K562 (cell line): ENCODE results near the gene PHACTR3. TPM values are rescaled to one million over a fixed set of nuclear protein-coding genes. Genes with fewer than 3 reads are reported as not detected.

ENCODE experiments used
- ATAC-seq: fragments of 200-7000 bp; cut with Tn5 transposase; 3 replicates; pipeline ENCODE4 v1.9.1; 2020; ENCODE audit warnings: moderate library complexity
- BruUV-seq: library from RNA; stranded (reverse); fragments of 400-500 nt; replicated peaks from 2 replicates; lab custom pipeline; 2021; lab: Mats Ljungman, UMichigan
- CTCF ChIA-PET: fragments of 300-600 bp; formaldehyde crosslinking; extraction: SDS; loops from one replicate; lab custom pipeline; 2021; ENCODE audit warnings: low intra/inter-chr PET ratio; lab: Yijun Ruan, JAX
- POLR2A ChIA-PET: fragments of 300-600, 350-650 bp; sonication (Branson Sonifier 250); formaldehyde crosslinking; extraction: SDS; loops from one replicate; lab custom pipeline; 2021; ENCODE audit warnings: antibody characterized with exemption, inconsistent platforms; lab: Yijun Ruan, JAX
- DNase-seq, 4 experiments: peaks; one replicate each; pipeline versions ENCODE4 v3.0.0 to v3.0.0-alpha.2; 2011 to 2018; ENCODE audit warnings: low spot score in 3 of 4, mixed read lengths in 3 of 4; ENCODE audit errors: extremely low read depth in 1 of 4
- FAIRE-seq: peaks from 2 replicates; lab custom pipeline; 2011; peaks lifted over from hg19 to GRCh38; lab: Jason Lieb, UNC
- H2AFZ ChIP-seq: 2 replicates; pipeline ENCODE4 v1.6.0; 2011; ENCODE audit warnings: low read depth, low read length, control low read depth, inconsistent platforms
- H3K27ac ChIP-seq: fragments of 200-600 bp; 3 replicates; pipeline ENCODE4 v1.8.0; 2011; ENCODE audit warnings: low read depth, mild to moderate bottlenecking, control low read depth, inconsistent platforms, low read length, moderate library complexity, mixed read lengths; ENCODE audit errors: extremely low read depth
- H3K27me3 ChIP-seq, 2 experiments: fragments of 300-600 bp in 1 of 2; 2 replicates in 1 of 2; 3 replicates in 1 of 2; pipeline versions ENCODE4 v1.6.0 to v1.8.0; 2011; ENCODE audit warnings: inconsistent platforms in 2 of 2, low read length in 2 of 2, mild to moderate bottlenecking in 1 of 2, mixed read lengths in 1 of 2, moderate library complexity in 1 of 2; ENCODE audit not compliant: control insufficient read depth in 2 of 2, insufficient read depth in 2 of 2
- H3K36me3 ChIP-seq: fragments of 300-600 bp; 3 replicates; pipeline ENCODE4 v1.8.0; 2011; ENCODE audit warnings: mild to moderate bottlenecking, low read length, inconsistent platforms; ENCODE audit not compliant: control insufficient read depth, insufficient read depth
- H3K4me1 ChIP-seq, 2 experiments: fragments of 200-600 bp in 1 of 2; replicated peaks in 1 of 2; 2 replicates in 1 of 2; 3 replicates in 1 of 2; pipeline versions ENCODE4 v1.5.1 to v1.8.0; 2011; ENCODE audit warnings: inconsistent platforms in 2 of 2, low read length in 2 of 2, mild to moderate bottlenecking in 1 of 2, mixed read lengths in 1 of 2, moderate library complexity in 1 of 2; ENCODE audit not compliant: control insufficient read depth in 2 of 2, insufficient read depth in 2 of 2
- H3K4me2 ChIP-seq: 2 replicates; pipeline ENCODE4 v1.6.1; 2011; ENCODE audit warnings: low read length, control low read depth, inconsistent platforms, mixed read lengths; ENCODE audit not compliant: insufficient read depth
- H3K4me3 ChIP-seq: fragments of 200-600 bp; sonication (generic), shearing (Covaris generic); 2 replicates; pipeline ENCODE4 v1.5.1; 2016; ENCODE audit warnings: control low read depth, inconsistent platforms
- H3K79me2 ChIP-seq: fragments of 200-600 bp; 3 replicates; pipeline ENCODE4 v1.8.0; 2011; ENCODE audit warnings: low read length, inconsistent platforms; ENCODE audit not compliant: control insufficient read depth, insufficient read depth
- H3K9ac ChIP-seq, 2 experiments: 2 replicates each; pipeline versions ENCODE4 v1.6.0 to v1.6.1; 2011; ENCODE audit warnings: low read depth in 2 of 2, low read length in 2 of 2, control low read depth in 1 of 2, inconsistent platforms in 1 of 2, mild to moderate bottlenecking in 1 of 2, mixed read lengths in 1 of 2; ENCODE audit not compliant: insufficient read depth in 1 of 2
- H3K9me1 ChIP-seq: one replicate; pipeline ENCODE4 v1.6.0; 2011; ENCODE audit warnings: inconsistent platforms, mild to moderate bottlenecking, low read length, moderate library complexity; ENCODE audit not compliant: control insufficient read depth, insufficient read depth
- H3K9me3 ChIP-seq: replicated peaks from 2 replicates; pipeline ENCODE4 v1.5.1; 2011; ENCODE audit warnings: low read depth, low read length, inconsistent platforms; ENCODE audit not compliant: control insufficient read depth, insufficient read depth
- H4K20me1 ChIP-seq: replicated peaks from 2 replicates; pipeline ENCODE4 v1.6.1; 2011; ENCODE audit warnings: low read length, inconsistent platforms, mixed read lengths; ENCODE audit not compliant: control insufficient read depth, insufficient read depth
- BRD4 ChIP-seq: fragments of 200-600 bp; sonication (generic); IDR thresholded peaks from 2 replicates; pipeline ENCODE4 v1.6.1; 2017; ENCODE audit warnings: inconsistent platforms
- FOXM1 ChIP-seq, 2 experiments: fragments of 450-650 bp in 1 of 2; sonication (generic) in 1 of 2; formaldehyde crosslinking in 1 of 2; IDR thresholded peaks; 2 replicates each; pipeline versions ENCODE4 v1.6.1 to v1.9.0; 2017 to 2022; ENCODE audit warnings: low read depth in 2 of 2, mild to moderate bottlenecking in 2 of 2, missing genetic modification reagents in 1 of 2, moderate library complexity in 1 of 2
- L3MBTL2 ChIP-seq: fragments of 450-650 bp; IDR thresholded peaks from 2 replicates; pipeline ENCODE4 v1.6.1; 2016; ENCODE audit warnings: mild to moderate bottlenecking, moderate library complexity
- NUFIP1 ChIP-seq: fragments of 450-650 bp; IDR thresholded peaks from 2 replicates; pipeline ENCODE4 v1.6.1; 2018; ENCODE audit not compliant: partially characterized antibody
- PHB2 ChIP-seq: fragments of 450-650 bp; IDR thresholded peaks from 2 replicates; pipeline ENCODE4 v1.6.1; 2017; ENCODE audit warnings: low read depth
- PKNOX1 ChIP-seq: fragments of 450-650 bp; IDR thresholded peaks from 2 replicates; pipeline ENCODE4 v1.6.1; 2016
- RB1 ChIP-seq: fragments of 450-650 bp; IDR thresholded peaks from 2 replicates; pipeline ENCODE4 v1.6.1; 2017; ENCODE audit warnings: low read depth, mild to moderate bottlenecking
- SREBF2 ChIP-seq: sonication (generic); formaldehyde crosslinking; IDR thresholded peaks from 2 replicates; pipeline ENCODE4 v1.4.0; 2020; ENCODE audit warnings: mild to moderate bottlenecking, missing genetic modification reagents
- YY1 ChIP-seq, 3 experiments: IDR thresholded peaks; 2 replicates each; pipeline ENCODE4 v1.6.1; 2011; ENCODE audit warnings: low read length in 2 of 3, mild to moderate bottlenecking in 2 of 3, moderate library complexity in 2 of 3, borderline replicate concordance in 1 of 3, control low read depth in 1 of 3, low read depth in 1 of 3; ENCODE audit not compliant: insufficient read depth in 3 of 3, insufficient replicate concordance in 2 of 3, control insufficient read depth in 1 of 3, insufficient read length in 1 of 3; ENCODE audit errors: extremely low read depth in 1 of 3
- ZBTB9 ChIP-seq: fragments of 450-650 bp; formaldehyde crosslinking; IDR thresholded peaks from 2 replicates; pipeline ENCODE4 v1.4.0; 2020; ENCODE audit warnings: mild to moderate bottlenecking, moderate library complexity
- ZFX ChIP-seq: sonication (generic); formaldehyde crosslinking; IDR thresholded peaks from 2 replicates; pipeline ENCODE4 v1.8.0; 2022; ENCODE audit warnings: mild to moderate bottlenecking, missing genetic modification reagents, moderate library complexity
- ZNF699 ChIP-seq: fragments of 250-450 bp; sonication (Bioruptor Pico); IDR thresholded peaks from 2 replicates; pipeline ENCODE4 v1.8.0; 2021; ENCODE audit warnings: mild to moderate bottlenecking, moderate library complexity; ENCODE audit not compliant: insufficient replicate concordance
- ZNF717 ChIP-seq: fragments of 250-450 bp; sonication (Bioruptor Pico); IDR thresholded peaks from 2 replicates; pipeline ENCODE4 v1.5.0; 2021
- WGBS: fragments of 100-300 bp; shearing (Covaris generic); methylation state at CpG from one replicate; pipeline ENCODE4 v1.1.6; 2016; ENCODE audit warnings: low coverage, mixed read lengths; ENCODE audit not compliant: insufficient coverage; ENCODE audit errors: missing lambda C conversion rate; 5-methylcytosine and 5-hydroxymethylcytosine counted together
- in situ Hi-C: fragments of 300-500 bp; cut with MboI; formaldehyde crosslinking; loops from 4 replicates; pipeline ENCODE4 v1.15.0; 2018; ENCODE audit warnings: inconsistent platforms, mixed read lengths
- intact Hi-C: fragments of 100-400 bp; cut with micrococcal nuclease; formaldehyde crosslinking; loops from 2 replicates; pipeline ENCODE4 v1.14.2; 2022
- polyA plus RNA-seq, 8 experiments: library from polyadenylated mRNA; depleted of rRNA in 4 of 8; stranded (reverse) in 5 of 8; unstranded in 3 of 8; fragments of >200 nt; fragmentation: Nextera tagmentation in 2 of 8; fragmentation: Illumina TruSeq in 1 of 8; extraction: Ambion mirVana in 2 of 8; extraction: Trizol in 1 of 8; gene quantifications; 2 replicates each; pipeline versions ENCODE4 v1.2.1 to v1.2.3, GENCODE V29; 2011 to 2014; ENCODE audit warnings: inconsistent platforms in 1 of 8, missing spikeins in 1 of 8
- total RNA-seq, 7 experiments: library from RNA; depleted of rRNA in 6 of 7; stranded (reverse); fragments of >200 nt in 6 of 7; fragmentation: Illumina TruSeq in 2 of 7; extraction: Trizol in 2 of 7; gene quantifications; 2 replicates each; pipeline versions ENCODE4 v1.2.1 to v1.2.3, GENCODE V29; 2011 to 2021; ENCODE audit warnings: low replicate concordance in 1 of 7
- TF ChIP-seq, protein P1 (sequence below): sonication (generic); formaldehyde crosslinking; IDR thresholded peaks from 2 replicates; pipeline ENCODE4 v1.8.0; 2022; ENCODE audit warnings: missing genetic modification reagents, mild to moderate bottlenecking, borderline replicate concordance
- TF ChIP-seq, protein P2 (sequence below): fragments of 250-450 bp; sonication (Bioruptor Pico); IDR thresholded peaks from 2 replicates; pipeline ENCODE4 v1.6.1; 2021; ENCODE audit warnings: mild to moderate bottlenecking
- TF ChIP-seq, protein P3 (sequence below): sonication (generic); formaldehyde crosslinking; IDR thresholded peaks from 2 replicates; pipeline ENCODE4 v1.8.1; 2023; ENCODE audit warnings: mild to moderate bottlenecking, missing genetic modification reagents

The PHACTR3 gene
- total and polyA plus RNA-seq, 9 of the 15 experiments (the other 6 are each of a cell fraction or from before 2014, with no cell fraction given), result not detected

DNA sequence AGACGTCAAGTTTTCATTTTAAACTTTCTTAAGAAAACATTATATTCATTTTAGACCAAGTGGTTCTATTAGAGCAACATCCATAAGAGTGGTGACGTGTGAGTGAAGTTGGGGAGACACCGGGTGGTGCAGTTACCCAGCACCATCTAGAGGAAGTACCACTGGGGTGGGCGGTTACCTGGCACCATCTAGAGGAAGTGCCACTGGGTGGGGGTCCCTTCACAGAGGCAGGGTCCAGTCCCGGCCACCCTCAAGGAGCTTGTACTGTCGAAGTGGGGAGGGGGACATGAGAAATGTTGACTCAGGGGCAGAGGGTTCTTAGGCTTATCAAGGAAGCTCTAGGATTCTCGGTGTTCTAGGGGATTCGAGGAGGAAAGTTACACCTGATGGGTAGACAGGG, 26.2 kb downstream of the PHACTR3 start:
- Histone ChIP-seq H3K9me3 (no peaks in the 10 kb centered on the region), H3K9ac (no peak overlapping the region), H3K79me2 (no peaks in the 10 kb centered on the region), H3K4me1 (no peaks in the 10 kb centered on the region), H3K4me2 (no peak overlapping the region), H4K20me1 (no peaks in the 10 kb centered on the region; the same call in 1 of the 2 replicates), H3K4me3 (no peak overlapping the region), H3K27me3 (peaks cover 6 to 13% of the 10 kb centered on the region in 2 experiments; a peak in 2 of 5 replicates), H2AFZ (no peak overlapping the region), H3K27ac (no peak overlapping the region), H3K36me3 (no peaks in the 10 kb centered on the region), H3K9me1 (no peaks in the 10 kb centered on the region)
- CTCF ChIA-PET, result no interaction called here
- no peak for FAIRE-seq
- intact Hi-C loops (no loop called here), in situ Hi-C loops (no loop called here)
- no peak for ATAC-seq
- no peak for DNase-seq
- POLR2A ChIA-PET, result no interaction called here
- BruUV-seq, result no TSS peak
- WGBS, result 1% methylated on average over 8 of the region's 8 CpGs
- no peak for TF ChIP-seq PHB2
- TF ChIP-seq FOXM1 (IDR thresholded peaks at IDR 0.05; ENCODE audit: low read depth), result no peak
- no peak for TF ChIP-seq FOXM1 (CRISPR knock-in tag; IDR thresholded peaks at IDR 0.05; ENCODE audit: low read depth)
- TF ChIP-seq ZFX, result no peak
- no peak for TF ChIP-seq L3MBTL2
- TF ChIP-seq ZBTB9 (CRISPR knock-in tag), result no peak
- TF ChIP-seq SREBF2 (CRISPR knock-in tag), result no peak
- no peak for TF ChIP-seq YY1 (IDR thresholded peaks at IDR 0.05; ENCODE audit: borderline replicate concordance in 1 of 3, control insufficient read depth in 1 of 3, extremely low read depth in 1 of 3, insufficient read depth in 3 of 3, insufficient read length in 1 of 3, insufficient replicate concordance in 2 of 3, low read depth in 1 of 3, low read length in 2 of 3)
- TF ChIP-seq, protein P1, sequence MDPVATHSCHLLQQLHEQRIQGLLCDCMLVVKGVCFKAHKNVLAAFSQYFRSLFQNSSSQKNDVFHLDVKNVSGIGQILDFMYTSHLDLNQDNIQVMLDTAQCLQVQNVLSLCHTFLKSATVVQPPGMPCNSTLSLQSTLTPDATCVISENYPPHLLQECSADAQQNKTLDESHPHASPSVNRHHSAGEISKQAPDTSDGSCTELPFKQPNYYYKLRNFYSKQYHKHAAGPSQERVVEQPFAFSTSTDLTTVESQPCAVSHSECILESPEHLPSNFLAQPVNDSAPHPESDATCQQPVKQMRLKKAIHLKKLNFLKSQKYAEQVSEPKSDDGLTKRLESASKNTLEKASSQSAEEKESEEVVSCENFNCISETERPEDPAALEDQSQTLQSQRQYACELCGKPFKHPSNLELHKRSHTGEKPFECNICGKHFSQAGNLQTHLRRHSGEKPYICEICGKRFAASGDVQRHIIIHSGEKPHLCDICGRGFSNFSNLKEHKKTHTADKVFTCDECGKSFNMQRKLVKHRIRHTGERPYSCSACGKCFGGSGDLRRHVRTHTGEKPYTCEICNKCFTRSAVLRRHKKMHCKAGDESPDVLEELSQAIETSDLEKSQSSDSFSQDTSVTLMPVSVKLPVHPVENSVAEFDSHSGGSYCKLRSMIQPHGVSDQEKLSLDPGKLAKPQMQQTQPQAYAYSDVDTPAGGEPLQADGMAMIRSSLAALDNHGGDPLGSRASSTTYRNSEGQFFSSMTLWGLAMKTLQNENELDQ (CRISPR knock-in tag), result no peak
- TF ChIP-seq ZNF699 (CRISPR knock-in tag), result no peak
- TF ChIP-seq, protein P2, sequence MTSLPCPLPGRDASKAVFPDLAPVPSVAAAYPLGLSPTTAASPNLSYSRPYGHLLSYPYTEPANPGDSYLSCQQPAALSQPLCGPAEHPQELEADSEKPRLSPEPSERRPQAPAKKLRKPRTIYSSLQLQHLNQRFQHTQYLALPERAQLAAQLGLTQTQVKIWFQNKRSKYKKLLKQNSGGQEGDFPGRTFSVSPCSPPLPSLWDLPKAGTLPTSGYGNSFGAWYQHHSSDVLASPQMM (CRISPR knock-in tag), result no peak
- TF ChIP-seq, protein P3, sequence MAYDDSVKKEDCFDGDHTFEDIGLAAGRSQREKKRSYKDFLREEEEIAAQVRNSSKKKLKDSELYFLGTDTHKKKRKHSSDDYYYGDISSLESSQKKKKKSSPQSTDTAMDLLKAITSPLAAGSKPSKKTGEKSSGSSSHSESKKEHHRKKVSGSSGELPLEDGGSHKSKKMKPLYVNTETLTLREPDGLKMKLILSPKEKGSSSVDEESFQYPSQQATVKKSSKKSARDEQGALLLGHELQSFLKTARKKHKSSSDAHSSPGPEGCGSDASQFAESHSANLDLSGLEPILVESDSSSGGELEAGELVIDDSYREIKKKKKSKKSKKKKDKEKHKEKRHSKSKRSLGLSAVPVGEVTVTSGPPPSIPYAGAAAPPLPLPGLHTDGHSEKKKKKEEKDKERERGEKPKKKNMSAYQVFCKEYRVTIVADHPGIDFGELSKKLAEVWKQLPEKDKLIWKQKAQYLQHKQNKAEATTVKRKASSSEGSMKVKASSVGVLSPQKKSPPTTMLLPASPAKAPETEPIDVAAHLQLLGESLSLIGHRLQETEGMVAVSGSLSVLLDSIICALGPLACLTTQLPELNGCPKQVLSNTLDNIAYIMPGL, result no peak
- no peak for TF ChIP-seq RB1
- TF ChIP-seq NUFIP1, result no peak
- no peak for TF ChIP-seq ZNF717 (CRISPR knock-in tag)
- no peak for TF ChIP-seq PKNOX1
- TF ChIP-seq BRD4, result no peak
